Stimulated activated effector memory CD8-positive, alpha-beta T cell treated with anti-CD3 and anti-CD28 coated beads, Interleukin-12 subunit alpha, Interleukin-12 subunit beta, amount 100 ng/mL, for 72 hours (primary cell): ENCODE results near the gene PACSIN2.

ENCODE experiments used
- ATAC-seq: fragments of 150-1000 bp; cut with Tn5 transposase; 2 replicates; pipeline ENCODE4 v1.10.0; 2021
- DNase-seq, 2 donors: peaks; one replicate each; pipeline ENCODE4 v3.0.0; 2021 to 2022; ENCODE audit warnings: low spot score in 2 of 2
- H3K27ac Mint-ChIP-seq: one replicate; pipeline ENCODE4 v1.8.0; 2022; ENCODE audit warnings: mild to moderate bottlenecking, mixed read lengths
- H3K36me3 Mint-ChIP-seq: one replicate; pipeline ENCODE4 v1.8.0; 2022; ENCODE audit warnings: mild to moderate bottlenecking, mixed read lengths
- H3K4me1 Mint-ChIP-seq: one replicate; pipeline ENCODE4 v1.8.0; 2022; ENCODE audit warnings: mixed read lengths
- H3K4me3 Mint-ChIP-seq: one replicate; pipeline ENCODE4 v1.8.0; 2022; ENCODE audit warnings: mild to moderate bottlenecking, mixed read lengths
- H3K9me3 Mint-ChIP-seq: one replicate; pipeline ENCODE4 v1.8.0; 2022; ENCODE audit warnings: mixed read lengths

Gene PACSIN2

GRCh38 chr22:42834177-42834949, 180.6 kb downstream of the PACSIN2 start:
- peaks cover 11% of the 10 kb centered on the region for H3K4me1 Mint-ChIP-seq
- DNase-seq (no peak), ATAC-seq (peak; percentile 46)
- peaks cover 99% of the 10 kb centered on the region for H3K36me3 Mint-ChIP-seq
- H3K27ac Mint-ChIP-seq: no peak overlapping the region
- H3K9me3 Mint-ChIP-seq: no peaks in the 10 kb centered on the region
- no peak overlapping the region for H3K4me3 Mint-ChIP-seq

DNA sequence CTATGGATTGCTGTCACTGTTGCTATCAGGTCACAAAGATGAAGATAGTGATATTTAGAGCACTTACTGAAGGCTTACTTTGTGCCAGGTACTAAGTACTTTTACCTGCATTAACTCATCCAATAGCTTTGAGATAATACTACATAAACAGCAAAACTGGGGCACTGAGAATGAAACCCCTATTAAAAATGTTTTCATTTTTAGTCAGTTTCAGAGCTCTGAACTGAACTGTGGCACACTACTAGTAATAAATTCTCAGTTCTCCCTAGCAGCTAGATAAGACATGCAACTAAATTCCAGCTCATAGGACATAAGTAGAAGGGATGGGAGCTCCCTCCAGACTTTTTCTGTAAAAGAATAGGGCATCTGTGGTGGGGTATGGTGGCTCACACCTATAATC, 181.8 kb downstream of the PACSIN2 start:
- peaks cover 99% of the 10 kb centered on the region for H3K36me3 Mint-ChIP-seq
- peaks cover 16% of the 10 kb centered on the region for H3K4me1 Mint-ChIP-seq
- no peak overlapping the region for H3K4me3 Mint-ChIP-seq
- H3K27ac Mint-ChIP-seq: no peak overlapping the region
- ATAC-seq: no peak
- no peak for DNase-seq
- H3K9me3 Mint-ChIP-seq: no peaks in the 10 kb centered on the region

GRCh38 chr22:42831712-42832111, 183.2 kb downstream of the PACSIN2 start:
- Mint-ChIP-seq H3K27ac (no peak overlapping the region), H3K36me3 (peaks cover 99% of the 10 kb centered on the region)

DNA sequence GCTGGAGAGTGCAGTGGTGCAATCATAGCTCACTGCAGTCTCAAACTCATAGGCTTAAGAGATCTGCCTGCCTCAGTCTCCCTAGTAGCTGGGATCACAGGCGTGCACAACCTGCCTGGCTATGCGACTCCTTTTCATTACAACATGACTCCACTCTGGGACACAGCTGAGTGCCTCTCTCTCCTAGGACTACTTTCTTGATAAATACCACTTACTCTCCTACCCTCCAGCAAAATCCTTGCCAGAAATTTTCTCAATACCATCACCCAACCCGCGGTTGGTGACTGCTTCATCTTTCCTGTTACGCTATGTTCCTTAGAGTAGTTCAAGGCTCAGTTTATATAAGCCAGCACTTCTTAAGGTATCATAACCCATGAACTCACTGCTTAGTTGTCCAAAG, 184.8 kb downstream of the PACSIN2 start:
- Mint-ChIP-seq H3K9me3 (no peaks in the 10 kb centered on the region), H3K36me3 (peaks cover 99% of the 10 kb centered on the region), H3K4me3 (no peak overlapping the region), H3K4me1 (peaks cover 16% of the 10 kb centered on the region), H3K27ac (no peak overlapping the region)
- DNase-seq (no peak), ATAC-seq (no peak)

More at GRCh38 chr22:42831712-42832111, 183.2 kb downstream of the PACSIN2 start:
- ATAC-seq: no peak
- no peak for DNase-seq
- Mint-ChIP-seq H3K9me3 (no peaks in the 10 kb centered on the region), H3K4me3 (no peak overlapping the region), H3K4me1 (peaks cover 16% of the 10 kb centered on the region)

DNA sequence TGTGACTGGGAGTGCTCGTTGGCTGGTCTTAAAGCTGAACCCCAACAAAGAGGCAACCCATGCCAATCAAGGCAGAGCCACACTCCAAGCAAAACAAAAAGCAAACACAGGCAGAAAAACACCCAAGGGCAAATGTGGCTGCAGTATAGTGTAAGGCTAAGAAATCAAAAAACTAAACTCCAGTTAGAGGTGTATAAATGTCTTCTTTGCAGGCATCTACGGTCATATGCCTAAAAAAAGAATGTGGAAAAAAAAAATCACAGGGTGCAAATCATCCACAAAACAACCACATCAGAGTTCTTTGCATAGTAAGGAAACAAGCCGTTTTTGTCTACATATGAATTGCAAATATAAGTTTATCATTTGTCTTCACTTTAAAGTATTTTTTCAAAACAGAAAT, 185.6 kb downstream of the PACSIN2 start:
- Mint-ChIP-seq H3K36me3 (peaks cover 99% of the 10 kb centered on the region), H3K4me1 (peaks cover 16% of the 10 kb centered on the region), H3K27ac (no peak overlapping the region), H3K9me3 (no peaks in the 10 kb centered on the region), H3K4me3 (no peak overlapping the region)
- no peak for DNase-seq
- ATAC-seq: no peak

DNA sequence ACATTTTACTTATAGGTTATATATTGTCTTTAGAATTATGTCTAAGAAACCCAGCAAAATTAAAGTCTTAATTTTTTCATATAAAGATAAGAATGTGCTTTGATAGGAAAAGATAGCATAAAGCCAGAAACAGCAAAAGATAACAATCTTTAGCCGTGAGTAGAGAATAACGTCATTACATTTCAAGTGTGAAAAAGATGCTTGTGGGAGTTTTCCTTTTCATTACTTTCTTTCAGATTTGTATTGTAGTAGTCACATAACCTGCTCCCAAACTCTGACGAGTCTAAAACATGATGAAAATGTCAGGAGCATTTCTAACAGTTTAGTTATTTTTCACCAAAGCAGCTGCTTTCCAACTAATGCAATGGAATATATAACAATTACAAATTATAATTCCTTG, 189.2 kb downstream of the PACSIN2 start:
- DNase-seq (no peak), ATAC-seq (no peak)
- Mint-ChIP-seq H3K36me3 (peaks cover 98% of the 10 kb centered on the region), H3K27ac (no peak overlapping the region), H3K4me1 (peaks cover 24% of the 10 kb centered on the region), H3K4me3 (no peak overlapping the region), H3K9me3 (no peaks in the 10 kb centered on the region)

GRCh38 chr22:42821386-42821785, 193.6 kb downstream of the PACSIN2 start:
- peaks cover 10% of the 10 kb centered on the region for H3K4me1 Mint-ChIP-seq
- H3K36me3 Mint-ChIP-seq: peaks cover 72% of the 10 kb centered on the region
- ATAC-seq (no peak), DNase-seq (no peak)
- H3K4me3 Mint-ChIP-seq: no peak overlapping the region
- H3K27ac Mint-ChIP-seq: peak overlapping the region; percentile 29
- H3K9me3 Mint-ChIP-seq: no peaks in the 10 kb centered on the region

DNA sequence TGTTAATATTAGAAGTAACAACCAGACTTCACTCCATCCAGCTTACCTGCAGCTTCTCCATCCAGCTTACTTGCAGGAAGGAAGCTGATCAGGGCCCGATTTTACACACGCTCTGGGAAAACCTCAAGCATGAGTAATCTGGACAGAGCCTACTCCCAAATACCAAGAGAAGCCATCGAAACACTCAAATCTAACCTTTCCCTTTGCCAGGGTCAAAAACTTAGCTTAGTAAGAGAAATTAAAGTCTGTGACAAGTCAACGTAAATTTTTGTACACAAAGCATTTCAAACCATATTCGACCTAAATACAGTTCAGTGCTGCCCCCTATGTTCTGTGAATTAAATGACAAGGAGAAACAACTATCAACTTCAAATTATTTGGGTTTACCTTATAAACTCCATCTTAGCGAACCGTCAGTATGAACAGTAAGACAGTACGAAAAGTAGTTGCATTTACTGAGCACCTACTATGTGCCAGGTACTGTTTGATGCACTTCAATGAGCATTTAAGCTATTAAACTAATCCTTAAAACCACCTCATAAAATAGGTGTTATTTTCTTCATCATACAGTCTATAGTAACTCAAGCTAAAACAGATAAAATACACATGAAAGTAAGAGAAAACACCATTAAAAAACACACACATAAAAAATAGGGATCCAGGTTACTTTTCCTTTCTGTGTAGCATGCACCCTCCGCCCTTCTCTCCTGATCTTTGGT, 194.7 kb downstream of the PACSIN2 start:
- peaks cover 10% of the 10 kb centered on the region for H3K4me1 Mint-ChIP-seq
- H3K4me3 Mint-ChIP-seq: no peak overlapping the region
- peaks cover 72% of the 10 kb centered on the region for H3K36me3 Mint-ChIP-seq
- H3K27ac Mint-ChIP-seq: no peak overlapping the region
- H3K9me3 Mint-ChIP-seq: no peaks in the 10 kb centered on the region
- DNase-seq: no peak
- ATAC-seq: no peak
